ENCODE measurements around the gene TECTB. TPM values are rescaled to one million over a fixed set of nuclear protein-coding genes. Genes with fewer than 3 reads are reported as not detected.

TECTB gene
- total and polyA plus RNA-seq, 7 donors: not detected

- Histone ChIP-seq H3K36me3 (ENCODE audit: insufficient read depth in 1 of 2, low read depth in 1 of 2) (no peaks in the 10 kb centered on the region), H3K4me3 (no peak overlapping the region), H3K4me1 (no peaks in the 10 kb centered on the region), H3K27me3 (ENCODE audit: insufficient read depth in 3 of 3, low read length in 2 of 3) (no peaks in the 10 kb centered on the region), H3K27ac (no peak overlapping the region), H3K9me3 (no peaks in the 10 kb centered on the region)
- DNase-seq (no peak), ATAC-seq (no peak)
- WGBS, 3 donors: 73 to 81% (median 75%) methylated on average over 2 of the region's 2 CpGs
- intact Hi-C loops (cut with DNase I): no loop called here
- TF ChIP-seq CTCF (IDR thresholded peaks at IDR 0.05): no peak
These were observed 4.3 kb upstream of the TECTB start for GRCh38 chr10:112278871-112279270.

GRCh38 chr10:112279433-112279832, 3.8 kb upstream of the TECTB start:
- Histone ChIP-seq H3K9me3 (no peaks in the 10 kb centered on the region), H3K4me3 (no peak overlapping the region), H3K36me3 (ENCODE audit: insufficient read depth in 1 of 2, low read depth in 1 of 2) (no peaks in the 10 kb centered on the region), H3K4me1 (no peaks in the 10 kb centered on the region), H3K27ac (no peak overlapping the region), H3K27me3 (ENCODE audit: insufficient read depth in 3 of 3, low read length in 2 of 3) (no peaks in the 10 kb centered on the region)
- DNase-seq (no peak), ATAC-seq (no peak)
- intact Hi-C loops (cut with DNase I): no loop called here
- no peak for TF ChIP-seq CTCF (IDR thresholded peaks at IDR 0.05)
- 37 to 49% (median 37%) methylated on average over 3 of the region's 3 CpGs for WGBS, 3 donors

GRCh38 chr10:112280205-112280921, 2.8 kb upstream of the TECTB start:
- Histone ChIP-seq H3K36me3 (ENCODE audit: insufficient read depth in 1 of 2, low read depth in 1 of 2) (no peaks in the 10 kb centered on the region), H3K9me3 (no peaks in the 10 kb centered on the region)
- WGBS, 3 donors: 87 to 95% (median 88%) methylated on average over 2 of the region's 2 CpGs

GRCh38 chr10:112282086-112282485, 1.1 kb upstream of the TECTB start:
- DNase-seq (no peak), ATAC-seq (no peak)
- H3K27ac ChIP-seq: no peak overlapping the region
- no peaks in the 10 kb centered on the region for H3K27me3 ChIP-seq (ENCODE audit: insufficient read depth in 3 of 3, low read length in 2 of 3)
- WGBS, 3 donors: 91 to 97% (median 91%) methylated on average over 4 of the region's 4 CpGs
- H3K9me3 ChIP-seq: no peaks in the 10 kb centered on the region
- TF ChIP-seq CTCF (IDR thresholded peaks at IDR 0.05): no peak
- H3K36me3 ChIP-seq (ENCODE audit: insufficient read depth in 1 of 2, low read depth in 1 of 2): no peaks in the 10 kb centered on the region
- intact Hi-C loops (cut with DNase I): no loop called here
- no peaks in the 10 kb centered on the region for H3K4me1 ChIP-seq
- H3K4me3 ChIP-seq: no peak overlapping the region

More at GRCh38 chr10:112280205-112280921, 2.8 kb upstream of the TECTB start:
- no peak for TF ChIP-seq CTCF (IDR thresholded peaks at IDR 0.05)
- DNase-seq (no peak), ATAC-seq (no peak)
- intact Hi-C loops (cut with DNase I): no loop called here
- Histone ChIP-seq H3K4me1 (no peaks in the 10 kb centered on the region), H3K27me3 (ENCODE audit: insufficient read depth in 3 of 3, low read length in 2 of 3) (no peaks in the 10 kb centered on the region), H3K27ac (no peak overlapping the region), H3K4me3 (no peak overlapping the region)

Data from psoas muscle (tissue), 8 donors.